SU-DHL-6 (cell line): ENCODE data around the gene TC2N.

Experiments
- H2AFZ ChIP-seq: fragments of 200-600 bp; sonication (generic); 2 replicates; pipeline ENCODE4 v1.6.1; 2014; ENCODE audit warnings: low read depth, mild to moderate bottlenecking, moderate library complexity, mixed read lengths, antibody characterized with exemption, low read length; ENCODE audit not compliant: severe bottlenecking
- H3F3A ChIP-seq: fragments of 200-600 bp; shearing (Covaris generic); 2 replicates; pipeline ENCODE4 v1.6.0; 2016; ENCODE audit warnings: antibody characterized with exemption, mild to moderate bottlenecking; ENCODE audit not compliant: insufficient read depth
- H3K27ac ChIP-seq: fragments of 200-600 bp; sonication (generic); 2 replicates; pipeline ENCODE4 v1.5.1; 2016; ENCODE audit warnings: low read depth, mild to moderate bottlenecking, low read length, moderate library complexity, mixed read lengths
- H3K27me3 ChIP-seq: fragments of 200-600 bp; sonication (generic), shearing (Covaris generic); 2 replicates; pipeline ENCODE4 v1.6.0; 2014; ENCODE audit warnings: mild to moderate bottlenecking, low read length
- H3K36me3 ChIP-seq: fragments of 200-600 bp; sonication (generic); 2 replicates; pipeline ENCODE4 v1.6.1; 2014; ENCODE audit warnings: mild to moderate bottlenecking, low read length, mixed read lengths
- H3K4me2 ChIP-seq: fragments of 300-600, 200-600 bp; shearing (Covaris generic), sonication (generic); 2 replicates; pipeline ENCODE4 v1.6.0; 2014; ENCODE audit warnings: low read length, low read depth, mild to moderate bottlenecking; ENCODE audit not compliant: poor library complexity, severe bottlenecking
- H3K4me3 ChIP-seq: fragments of 200-600 bp; sonication (generic); 2 replicates; pipeline ENCODE4 v1.5.1; 2014; ENCODE audit warnings: antibody characterized with exemption, low read length, mild to moderate bottlenecking, mixed read lengths; ENCODE audit not compliant: insufficient read depth, poor library complexity, severe bottlenecking
- H3K79me2 ChIP-seq: fragments of 200-600 bp; sonication (generic); 2 replicates; pipeline ENCODE4 v1.6.1; 2014; ENCODE audit warnings: mild to moderate bottlenecking, low read length, moderate library complexity; ENCODE audit not compliant: insufficient read depth
- H3K9ac ChIP-seq: fragments of 200-600 bp; sonication (generic); 2 replicates; pipeline ENCODE4 v1.7.0; 2014; ENCODE audit warnings: mild to moderate bottlenecking, low read length
- H3K9me2 ChIP-seq: fragments of 200-600 bp; sonication (generic); replicated peaks from 2 replicates; pipeline ENCODE4 v1.6.1; 2014; ENCODE audit warnings: low read length; ENCODE audit not compliant: insufficient read depth
- H3K9me3 ChIP-seq: fragments of 200-600 bp; sonication (generic); 2 replicates; pipeline ENCODE4 v1.6.1; 2014; ENCODE audit warnings: low read length, mixed read lengths; ENCODE audit not compliant: insufficient read depth
- H4K20me1 ChIP-seq: fragments of 200-600 bp; sonication (generic); 2 replicates; pipeline ENCODE4 v1.6.1; 2014; ENCODE audit warnings: low read depth, mild to moderate bottlenecking, antibody characterized with exemption, low read length, moderate library complexity, mixed read lengths
- EZH2phosphoT487 ChIP-seq: fragments of 200-600 bp; sonication (generic), shearing (Covaris generic); conservative IDR thresholded peaks from 2 replicates; pipeline ENCODE4 v1.6.1; 2018; ENCODE audit warnings: mild to moderate bottlenecking, antibody characterized with exemption, low read length, moderate library complexity, mixed read lengths
- TF ChIP-seq, protein P1 (sequence below): fragments of 200-600 bp; sonication (generic); IDR thresholded peaks from one replicate; pipeline ENCODE4 v1.5.1; 2017; ENCODE audit warnings: antibody characterized with exemption, mild to moderate bottlenecking, low read length, moderate library complexity; ENCODE audit not compliant: insufficient read depth, poor library complexity, severe bottlenecking

The TC2N gene

GRCh38 chr14:91796617-91797347, 70.6 kb downstream of the TC2N start:
- TF ChIP-seq, protein P1, sequence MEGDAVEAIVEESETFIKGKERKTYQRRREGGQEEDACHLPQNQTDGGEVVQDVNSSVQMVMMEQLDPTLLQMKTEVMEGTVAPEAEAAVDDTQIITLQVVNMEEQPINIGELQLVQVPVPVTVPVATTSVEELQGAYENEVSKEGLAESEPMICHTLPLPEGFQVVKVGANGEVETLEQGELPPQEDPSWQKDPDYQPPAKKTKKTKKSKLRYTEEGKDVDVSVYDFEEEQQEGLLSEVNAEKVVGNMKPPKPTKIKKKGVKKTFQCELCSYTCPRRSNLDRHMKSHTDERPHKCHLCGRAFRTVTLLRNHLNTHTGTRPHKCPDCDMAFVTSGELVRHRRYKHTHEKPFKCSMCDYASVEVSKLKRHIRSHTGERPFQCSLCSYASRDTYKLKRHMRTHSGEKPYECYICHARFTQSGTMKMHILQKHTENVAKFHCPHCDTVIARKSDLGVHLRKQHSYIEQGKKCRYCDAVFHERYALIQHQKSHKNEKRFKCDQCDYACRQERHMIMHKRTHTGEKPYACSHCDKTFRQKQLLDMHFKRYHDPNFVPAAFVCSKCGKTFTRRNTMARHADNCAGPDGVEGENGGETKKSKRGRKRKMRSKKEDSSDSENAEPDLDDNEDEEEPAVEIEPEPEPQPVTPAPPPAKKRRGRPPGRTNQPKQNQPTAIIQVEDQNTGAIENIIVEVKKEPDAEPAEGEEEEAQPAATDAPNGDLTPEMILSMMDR = no peak
- TF ChIP-seq EZH2phosphoT487 = no peak
- Histone ChIP-seq H3K27ac (no peak overlapping the region), H4K20me1 (no peaks in the 10 kb centered on the region), H3K9me2 (no peaks in the 10 kb centered on the region), H3K9me3 (no peaks in the 10 kb centered on the region), H3K4me2 (no peak overlapping the region), H3F3A (no peaks in the 10 kb centered on the region), H3K36me3 (no peaks in the 10 kb centered on the region), H3K27me3 (no peaks in the 10 kb centered on the region), H3K4me3 (no peak overlapping the region), H3K79me2 (no peaks in the 10 kb centered on the region), H2AFZ (no peak overlapping the region), H3K9ac (no peak overlapping the region)

- Histone ChIP-seq H4K20me1 (no peaks in the 10 kb centered on the region), H3K9me2 (no peaks in the 10 kb centered on the region), H3K36me3 (no peaks in the 10 kb centered on the region), H3K27ac (no peak overlapping the region), H3K4me2 (no peak overlapping the region), H3K9me3 (no peaks in the 10 kb centered on the region), H3K9ac (no peak overlapping the region), H3K27me3 (no peaks in the 10 kb centered on the region), H3K4me3 (no peak overlapping the region), H2AFZ (no peak overlapping the region), H3F3A (no peaks in the 10 kb centered on the region), H3K79me2 (no peaks in the 10 kb centered on the region)
- TF ChIP-seq, protein P1 = no peak
- TF ChIP-seq EZH2phosphoT487 = no peak
Observed at GRCh38 chr14:91793704-91794103, 73.6 kb downstream of the TC2N start.

DNA sequence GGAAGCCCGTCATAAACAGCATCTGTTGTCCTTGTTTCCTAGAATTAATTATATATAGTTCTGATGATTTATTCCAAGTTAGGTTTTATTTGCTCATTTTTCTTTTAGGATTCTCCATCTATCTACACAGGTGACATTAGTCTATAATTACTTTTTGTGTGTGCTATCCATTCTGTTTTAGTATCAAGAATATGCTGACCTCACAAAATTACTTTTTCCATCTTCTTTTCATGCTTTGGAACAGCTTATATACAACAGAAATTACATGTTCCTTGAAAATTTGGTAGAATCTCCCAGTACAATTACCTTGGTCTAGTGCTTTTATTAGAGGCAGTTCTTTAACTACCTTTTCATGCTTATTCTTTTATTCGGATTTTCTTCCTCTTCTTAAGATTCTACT, 81.1 kb downstream of the TC2N start:
- Histone ChIP-seq H3K27ac (no peak overlapping the region), H3K79me2 (no peaks in the 10 kb centered on the region), H3K27me3 (no peaks in the 10 kb centered on the region), H2AFZ (no peak overlapping the region), H3K9me3 (no peaks in the 10 kb centered on the region), H3K36me3 (no peaks in the 10 kb centered on the region), H3K4me3 (no peak overlapping the region), H3K4me2 (no peak overlapping the region), H3K9me2 (no peaks in the 10 kb centered on the region), H4K20me1 (no peaks in the 10 kb centered on the region), H3F3A (no peaks in the 10 kb centered on the region), H3K9ac (no peak overlapping the region)
- TF ChIP-seq, protein P1 = no peak
- no peak for TF ChIP-seq EZH2phosphoT487
